ENCODE results near the gene NSMCE4A. TPM values are rescaled to one million over a fixed set of nuclear protein-coding genes. Genes with fewer than 3 reads are reported as not detected.

The NSMCE4A gene
- total RNA-seq, 1 experiment from 2014 or later: 46.3 TPM

Other genes with a start within 250 kb of the NSMCE4A start
- gene ATE1, start 47.2 kb downstream of the NSMCE4A start, total RNA-seq (2014; rRNA removed): 7.9 and 12.8 TPM in 2 replicates
- 27.9 and 31.7 TPM in 2 replicates for gene TACC2, start 13.9 kb upstream of the NSMCE4A start, total RNA-seq (2014; rRNA removed)

Data from PC-3 (cell line).